ENCODE measurements around the gene PLCL1. TPM values are rescaled to one million over a fixed set of nuclear protein-coding genes. Genes with fewer than 3 reads are reported as not detected.

PLCL1 gene
- total RNA-seq, 1 experiment from 2014 or later: 0.12 TPM

DNA sequence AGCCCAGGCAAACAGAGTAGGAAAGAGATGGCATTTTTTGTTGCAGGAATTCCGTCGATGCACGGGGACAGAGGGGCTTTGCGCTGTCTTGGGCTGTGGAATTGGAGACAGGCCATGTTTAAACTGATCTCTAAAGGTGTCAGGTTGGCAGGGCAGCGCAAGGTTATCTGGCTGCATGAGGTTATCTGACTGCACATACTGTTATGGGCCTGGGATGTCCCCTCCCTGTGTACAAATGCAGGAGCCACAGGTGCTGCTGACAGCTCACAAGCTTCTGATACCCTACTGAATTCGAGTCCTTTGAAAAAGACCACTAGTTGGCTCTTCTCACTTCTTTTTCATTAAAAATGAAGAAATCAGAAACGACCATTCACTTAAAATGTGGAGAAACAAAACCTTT lies 255.4 kb downstream of the PLCL1 start:
- DNase-seq (ENCODE audit: low read depth): no peak

DNA sequence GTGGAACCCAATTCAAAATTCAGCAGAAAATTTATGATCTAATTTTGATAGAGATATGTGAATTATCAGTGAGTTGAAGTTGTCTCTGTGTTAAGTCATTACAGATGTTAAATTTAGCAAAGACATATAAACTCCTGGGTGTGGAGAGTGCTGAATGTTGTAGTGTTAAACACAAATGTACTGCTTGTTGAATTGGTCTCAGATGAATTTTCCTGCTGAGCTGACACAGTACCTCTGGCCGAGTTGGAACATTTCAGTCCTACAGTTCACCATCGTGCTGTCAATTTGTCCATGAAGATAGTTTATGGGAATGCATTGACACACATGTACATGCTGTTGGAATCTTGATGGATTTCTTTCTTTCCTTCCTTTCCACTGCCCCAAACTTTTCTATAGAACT lies 255.9 kb downstream of the PLCL1 start:
- no peak for DNase-seq (ENCODE audit: low read depth)

DNA sequence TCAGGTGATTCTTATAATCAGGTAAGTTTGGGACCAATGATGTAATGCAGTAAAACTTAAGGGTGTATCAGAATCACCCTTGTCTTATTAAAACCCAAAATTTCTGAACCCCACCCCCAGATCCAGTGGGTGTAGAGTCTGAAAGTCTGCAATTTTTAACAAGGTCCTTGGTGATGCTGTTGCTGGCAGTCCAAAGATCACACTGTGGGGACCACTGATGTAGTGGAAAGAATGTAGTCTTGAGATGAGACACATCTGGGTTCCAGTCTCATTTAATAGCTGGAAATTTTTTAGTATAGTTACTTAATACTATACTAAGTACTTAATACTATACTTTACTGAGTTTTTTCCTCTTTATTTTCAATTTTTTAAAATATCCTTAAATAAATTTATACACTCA lies 258.4 kb downstream of the PLCL1 start:
- no peak for DNase-seq (ENCODE audit: low read depth)

DNA sequence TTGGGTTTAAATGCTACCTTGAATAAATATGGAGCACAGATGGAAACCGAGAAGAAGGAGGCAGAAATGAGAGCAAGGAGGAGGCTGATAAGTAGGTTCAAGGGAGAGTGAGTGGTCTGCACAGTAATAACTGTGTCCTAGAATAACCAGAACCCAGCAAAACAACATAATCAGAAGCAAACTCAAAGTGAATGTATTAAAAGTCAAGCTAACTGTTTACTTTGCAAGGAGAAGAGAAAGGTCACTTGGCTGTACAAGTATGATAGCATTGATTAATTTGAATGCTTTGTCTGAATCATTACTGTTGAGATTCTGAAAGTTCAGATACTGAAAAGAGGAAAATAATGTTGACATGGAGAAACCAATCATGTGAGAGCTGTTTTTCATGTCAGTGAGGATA lies 258.8 kb downstream of the PLCL1 start:
- DNase-seq (ENCODE audit: low read depth): no peak

DNA sequence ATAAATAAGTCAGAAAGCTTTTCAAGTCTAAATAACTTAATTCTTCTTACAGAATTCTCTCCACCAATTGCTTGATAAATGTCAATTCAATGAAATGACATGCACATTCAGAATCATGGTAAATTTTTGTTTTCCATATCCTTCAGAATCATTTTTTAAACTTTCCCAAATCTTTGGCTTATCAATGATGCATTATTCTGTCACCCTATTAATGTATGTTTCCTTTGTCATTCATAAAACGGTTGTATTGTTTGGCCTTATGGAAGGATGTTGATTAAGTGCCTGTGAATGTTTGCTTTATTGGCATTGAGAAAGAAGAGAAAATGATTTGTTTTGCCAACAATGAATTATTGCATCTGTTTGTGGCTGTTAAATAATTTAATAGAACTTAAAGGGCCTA lies 260.9 kb downstream of the PLCL1 start:
- no peak for DNase-seq (ENCODE audit: low read depth)

DNA sequence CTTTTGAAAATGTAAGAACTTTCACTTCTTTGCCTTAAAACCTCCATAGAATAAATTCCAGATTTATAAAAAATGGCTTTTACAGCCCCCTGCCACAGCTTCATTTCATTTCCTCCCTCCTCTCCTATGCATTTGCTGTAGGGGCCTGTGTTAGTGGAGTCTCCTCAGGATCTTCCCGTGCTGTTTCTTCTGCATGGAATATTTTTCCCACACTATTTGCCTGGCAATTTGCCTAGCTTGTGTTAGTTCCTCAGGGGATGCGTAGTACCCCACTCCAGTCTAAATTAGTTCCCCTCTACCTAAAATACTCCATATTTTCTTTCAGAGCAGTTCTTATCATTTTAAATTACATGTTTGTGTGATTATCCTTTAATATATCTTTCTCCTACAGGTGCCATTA lies 262.2 kb downstream of the PLCL1 start:
- DNase-seq (ENCODE audit: low read depth): no peak

DNA sequence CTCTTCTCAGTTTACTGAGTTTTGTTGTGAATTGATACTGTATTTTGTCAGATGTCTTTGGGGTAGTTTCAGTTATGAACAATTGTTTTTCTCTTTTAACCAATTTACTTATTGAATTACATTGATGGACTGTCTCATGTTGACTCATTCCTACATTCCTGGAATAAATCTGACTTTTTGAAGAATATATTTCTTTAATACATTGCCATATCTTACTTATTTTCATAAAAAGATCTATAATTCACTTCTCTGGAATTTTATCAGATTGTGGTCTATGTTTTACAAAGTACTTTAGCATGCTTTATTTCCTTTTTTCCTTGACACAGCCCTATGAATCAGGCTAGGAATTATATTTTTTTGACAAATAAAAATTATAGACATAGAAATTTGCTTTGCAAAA lies 268.3 kb downstream of the PLCL1 start:
- no peak for DNase-seq (ENCODE audit: low read depth)

DNA sequence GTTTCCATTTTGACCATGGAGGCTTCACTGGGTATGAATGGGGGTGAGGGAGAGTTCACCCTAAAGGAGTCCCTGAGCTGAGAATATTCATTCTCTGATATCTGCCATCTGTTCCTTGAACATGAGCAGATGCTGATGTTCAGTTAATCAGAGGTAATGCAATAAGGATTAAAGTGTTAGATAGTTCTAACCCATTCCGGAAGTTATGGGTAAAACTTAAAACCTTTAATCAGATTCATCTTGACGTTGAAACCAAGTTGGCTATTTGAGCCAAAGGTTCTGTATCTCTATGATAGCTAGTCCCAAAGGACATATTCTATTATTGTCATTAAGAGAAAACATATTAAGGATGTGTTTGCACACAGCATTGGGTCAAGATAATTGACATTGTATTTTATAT lies 268.9 kb downstream of the PLCL1 start:
- no peak for DNase-seq (ENCODE audit: low read depth)

DNA sequence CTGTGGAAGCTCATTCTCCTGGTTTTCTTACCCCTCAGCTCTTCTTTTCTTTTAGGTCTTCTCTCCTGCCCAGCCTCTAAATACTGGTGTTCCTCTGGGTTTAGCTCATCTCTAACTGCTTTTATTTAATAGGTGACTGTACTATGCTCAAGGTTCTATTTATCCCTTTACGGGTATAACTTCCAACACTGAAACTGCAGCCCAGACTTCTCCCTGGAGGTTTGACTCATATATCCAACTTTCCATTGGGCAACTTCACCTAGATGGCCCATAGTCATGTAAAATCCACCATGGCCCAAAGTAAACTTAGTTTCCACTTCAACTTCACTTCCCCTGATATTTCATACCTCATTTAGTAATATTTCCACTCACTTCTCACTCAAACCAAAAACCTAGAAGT lies 273.1 kb downstream of the PLCL1 start:
- no peak for DNase-seq (ENCODE audit: low read depth)

DNA sequence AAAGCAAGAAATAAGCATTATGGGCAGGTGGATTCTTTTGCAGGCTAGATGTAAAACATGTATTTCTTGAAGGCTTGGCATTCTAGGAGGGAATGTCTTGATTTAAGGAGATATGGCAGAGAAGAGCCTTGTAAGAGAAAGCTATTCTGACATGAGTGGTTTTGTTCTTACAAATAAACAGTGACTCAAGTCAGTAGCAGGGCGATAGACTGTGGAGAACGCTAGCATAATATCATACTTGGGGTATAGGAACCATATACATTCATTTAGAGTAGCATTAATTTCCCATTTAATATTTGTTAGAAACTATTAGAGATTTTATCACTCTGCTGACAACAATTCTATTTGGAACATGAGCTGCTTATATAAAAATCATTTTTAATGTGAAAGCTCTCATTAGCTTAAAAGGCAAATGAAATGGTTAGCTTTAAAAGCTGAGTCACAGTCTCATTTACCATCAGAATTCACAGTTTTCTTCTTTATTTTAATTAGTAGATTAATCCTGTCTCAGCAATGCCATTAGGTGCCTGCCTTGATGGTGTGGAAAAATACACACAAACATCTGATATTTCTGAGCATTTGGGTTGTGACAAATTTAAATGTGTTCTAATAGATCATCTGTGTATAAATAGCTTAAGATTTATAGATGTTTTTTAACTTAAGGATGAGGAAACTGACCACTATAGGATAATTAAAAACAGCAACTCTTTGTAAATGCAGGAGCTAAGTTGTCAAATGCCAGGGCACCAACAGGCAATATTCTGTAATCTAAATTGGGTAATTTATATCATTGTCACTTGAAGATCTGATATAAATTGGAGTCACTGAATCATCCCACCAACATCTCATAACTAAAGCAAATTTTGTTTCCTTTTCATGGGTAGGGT lies 276.7 kb downstream of the PLCL1 start:
- no peak for DNase-seq (ENCODE audit: low read depth)

DNA sequence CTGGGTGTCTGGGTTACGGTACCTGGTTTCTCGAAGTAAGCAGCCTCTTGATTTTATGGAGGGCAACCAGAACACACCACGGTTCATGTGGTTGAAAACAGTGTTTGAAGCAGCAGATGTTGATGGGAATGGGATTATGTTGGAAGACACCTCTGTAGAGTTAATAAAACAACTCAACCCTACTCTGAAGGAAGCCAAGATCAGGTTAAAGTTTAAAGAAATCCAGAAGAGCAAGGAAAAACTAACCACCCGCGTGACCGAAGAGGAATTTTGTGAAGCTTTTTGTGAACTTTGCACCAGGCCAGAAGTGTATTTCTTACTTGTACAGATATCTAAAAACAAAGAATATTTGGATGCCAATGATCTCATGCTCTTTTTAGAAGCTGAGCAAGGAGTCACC lies 279.8 kb downstream of the PLCL1 start:
- DNase-seq (ENCODE audit: low read depth): no peak

DNA sequence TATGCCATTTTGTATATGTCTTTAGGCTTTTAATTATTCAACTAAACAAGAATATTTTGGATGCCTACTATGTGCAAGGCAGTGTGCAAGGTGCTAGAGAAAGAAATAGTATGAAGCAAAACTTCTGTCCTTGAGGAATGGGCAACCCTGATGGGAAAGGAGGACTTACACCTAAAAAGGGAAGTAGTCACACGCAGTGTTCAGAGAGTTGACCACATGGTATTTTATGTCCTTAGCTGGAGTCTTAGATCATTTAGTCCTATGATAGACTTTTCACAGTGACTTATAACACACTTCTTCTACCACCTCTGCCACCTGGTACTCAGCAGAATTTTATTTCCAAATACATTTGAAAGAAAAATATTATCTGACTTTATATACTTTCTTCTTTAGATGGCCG lies 291.6 kb downstream of the PLCL1 start:
- no peak for DNase-seq (ENCODE audit: low read depth)

DNA sequence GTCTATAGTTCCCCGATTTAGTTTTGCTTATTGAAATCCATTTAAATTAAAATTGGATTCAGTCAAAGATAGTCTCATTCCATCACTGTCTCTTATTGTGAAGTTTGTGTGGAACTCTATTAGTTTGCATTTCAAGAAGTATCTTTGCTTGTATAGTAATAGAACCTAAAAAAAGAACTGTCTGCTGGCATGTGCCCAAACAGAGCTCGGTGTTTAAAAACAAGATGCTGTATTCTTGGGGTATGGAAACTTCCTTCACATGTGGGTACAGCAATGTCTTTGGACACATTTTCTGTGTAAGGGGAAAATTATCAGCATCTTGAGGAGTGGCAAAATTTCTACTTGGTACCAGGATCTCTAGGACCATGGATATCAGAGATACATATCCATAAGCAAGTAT lies 292.6 kb downstream of the PLCL1 start:
- no peak for DNase-seq (ENCODE audit: low read depth)

DNA sequence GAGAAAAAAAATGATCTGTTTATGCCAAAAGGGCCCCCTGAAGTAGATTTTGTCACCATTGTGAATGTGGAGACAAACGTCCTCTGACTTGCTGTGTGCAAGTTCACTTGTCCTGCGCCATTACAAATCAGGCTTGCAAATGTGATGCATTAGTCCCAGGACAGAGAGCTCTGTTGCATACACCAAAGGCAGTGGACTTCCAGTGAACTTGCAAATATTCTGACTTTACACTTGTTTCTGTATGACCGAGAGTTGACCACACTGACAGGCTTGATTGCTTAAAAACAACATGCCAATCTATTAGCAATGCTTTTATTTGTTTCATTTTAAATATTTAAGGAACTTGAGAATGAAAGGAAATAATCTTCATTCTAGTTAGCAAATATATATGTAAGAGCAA lies 293.2 kb downstream of the PLCL1 start:
- no peak for DNase-seq (ENCODE audit: low read depth)

DNA sequence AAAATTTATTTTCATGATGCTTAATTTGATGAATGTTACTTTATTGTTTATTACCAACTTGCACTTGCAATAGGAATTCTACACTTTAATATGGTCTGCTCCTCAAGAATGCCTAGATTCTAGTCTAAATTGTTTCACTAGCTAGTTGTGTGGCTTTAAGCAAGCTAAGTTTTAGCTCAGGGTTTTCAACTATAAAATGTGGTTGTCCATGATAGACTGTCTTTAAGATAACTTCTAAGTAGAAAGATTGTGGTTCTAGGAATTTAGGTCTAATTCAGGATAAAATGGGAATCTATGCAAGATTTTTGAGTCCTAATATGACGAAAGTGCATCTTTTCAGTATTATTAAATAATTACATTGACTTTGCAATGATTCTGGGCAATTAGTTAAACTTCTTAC lies 294.0 kb downstream of the PLCL1 start:
- DNase-seq (ENCODE audit: low read depth): no peak

DNA sequence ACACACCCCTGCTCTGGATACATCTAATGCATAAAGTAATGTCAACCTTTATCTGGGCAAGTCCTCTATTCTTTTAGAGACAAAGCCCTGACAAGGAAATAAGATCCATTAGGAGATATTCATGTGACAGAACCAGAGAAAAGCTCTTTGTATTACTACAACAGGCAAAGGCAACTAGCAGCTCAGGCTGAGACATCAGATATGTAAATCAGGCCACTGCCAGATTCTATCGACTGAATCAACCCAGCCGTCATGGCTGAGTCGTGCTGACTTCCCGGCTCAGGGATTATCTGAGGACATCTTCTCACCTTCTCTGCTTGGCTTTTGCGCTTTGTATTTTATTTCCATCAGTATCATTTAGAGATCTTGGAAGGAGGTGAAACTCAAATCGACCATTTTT lies 294.5 kb downstream of the PLCL1 start:
- no peak for DNase-seq (ENCODE audit: low read depth)

DNA sequence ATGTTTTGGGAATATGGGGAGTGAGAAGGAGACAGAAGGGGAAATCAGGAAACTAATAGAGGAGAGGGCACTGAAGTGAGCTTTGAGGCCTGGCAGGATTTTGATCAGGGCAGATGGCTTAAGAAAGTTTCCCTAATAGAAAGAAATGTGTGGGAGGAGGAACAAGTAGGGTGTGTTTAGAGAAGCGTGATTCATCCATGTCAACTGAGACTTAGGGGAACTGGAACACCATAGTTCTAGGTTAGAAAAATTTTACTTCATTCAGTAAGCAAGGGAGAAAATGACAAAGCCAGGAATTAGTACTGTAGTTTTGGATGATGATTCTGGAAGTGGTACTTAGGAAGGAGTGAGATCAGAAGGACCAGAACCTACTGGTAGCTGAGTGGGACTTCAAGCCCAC lies 296.0 kb downstream of the PLCL1 start:
- no peak for DNase-seq (ENCODE audit: low read depth)

DNA sequence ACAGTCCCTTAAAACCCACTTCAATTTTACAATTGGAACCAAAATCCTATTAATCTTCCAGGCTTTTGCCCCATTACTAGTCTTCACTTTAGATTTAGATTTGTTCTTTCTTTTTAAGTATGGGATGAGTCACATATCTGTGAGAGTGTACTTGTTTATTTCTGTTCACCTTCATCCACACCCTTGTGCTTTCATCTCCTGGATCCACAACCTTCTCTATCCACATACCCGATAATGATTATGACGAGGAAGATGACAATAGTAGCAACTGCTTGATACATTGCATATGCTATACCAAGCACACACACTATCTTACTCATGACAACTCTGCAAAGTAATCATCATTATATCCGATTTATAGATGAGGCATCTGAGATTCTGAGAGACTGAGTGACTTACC lies 297.3 kb downstream of the PLCL1 start:
- DNase-seq (ENCODE audit: low read depth): no peak

DNA sequence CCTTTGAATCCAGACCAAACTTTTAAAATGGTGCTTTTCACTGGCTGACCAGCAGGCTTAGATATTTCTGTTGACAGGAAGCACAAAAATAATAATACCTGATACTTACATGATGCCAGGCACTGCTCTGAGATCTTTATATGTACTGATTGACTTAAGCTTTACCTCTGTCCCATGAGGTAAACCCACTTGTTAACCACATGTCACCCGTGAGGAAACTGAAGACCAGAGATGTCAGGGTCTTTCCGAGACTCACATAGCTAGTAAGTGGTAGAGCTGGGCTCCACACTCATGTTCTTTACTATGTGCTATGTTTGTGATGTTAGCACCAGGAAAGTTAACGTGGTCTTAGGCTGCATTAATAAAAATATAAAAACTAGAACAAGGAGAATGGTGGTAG lies 297.7 kb downstream of the PLCL1 start:
- DNase-seq (ENCODE audit: low read depth): no peak

DNA sequence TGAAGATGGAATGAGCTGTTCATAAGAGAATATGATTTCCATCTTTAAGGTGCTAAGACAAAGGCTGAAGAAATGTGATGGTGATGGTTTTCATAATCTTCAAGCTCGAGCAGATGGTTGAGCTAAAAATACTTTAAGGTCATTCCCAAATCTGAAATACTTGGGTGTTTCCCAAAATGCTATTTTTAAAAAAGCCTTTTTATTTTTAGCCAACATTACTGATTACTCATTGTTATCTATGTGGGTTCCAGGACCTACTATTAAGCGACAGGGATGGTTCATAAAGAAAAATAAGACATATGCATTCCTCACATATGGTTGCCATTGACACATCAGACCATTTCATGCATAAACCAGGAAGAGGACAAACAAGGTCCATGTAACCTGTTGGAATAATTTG lies 298.5 kb downstream of the PLCL1 start:
- no peak for DNase-seq (ENCODE audit: low read depth)

DNA sequence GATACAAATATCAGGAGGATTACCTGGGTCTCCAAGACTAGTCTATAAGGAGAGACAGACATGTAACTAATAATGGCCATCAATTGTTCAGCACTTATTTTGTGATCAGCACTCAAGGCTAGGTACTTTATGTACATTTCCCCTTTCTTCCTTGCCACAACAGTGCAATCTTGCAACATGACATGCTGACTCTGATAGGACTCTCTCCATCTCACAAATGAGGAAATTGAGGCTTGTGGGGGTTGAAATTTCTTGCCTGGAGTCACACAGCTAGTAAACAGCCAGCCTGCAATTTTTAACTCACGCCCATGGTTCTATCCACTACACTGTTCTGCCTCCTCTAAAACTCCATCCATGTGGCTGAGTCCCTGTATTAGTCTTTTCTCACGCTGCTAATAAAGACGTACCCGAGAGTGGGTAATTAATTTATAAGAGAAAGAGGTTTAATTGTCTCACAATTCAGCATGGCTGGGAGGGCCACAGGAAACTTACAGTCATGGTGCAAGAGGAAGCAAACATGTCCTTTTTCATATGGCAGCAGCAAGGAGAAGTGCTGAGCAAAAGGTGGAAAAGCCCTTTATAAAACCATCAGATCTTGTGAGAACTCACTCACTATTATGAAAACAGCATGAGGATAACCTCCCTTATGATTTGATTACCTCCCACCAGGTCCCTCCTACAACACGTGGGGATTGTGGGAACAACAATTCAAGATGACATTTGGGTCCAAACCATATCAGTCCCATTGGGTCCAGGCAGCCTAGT lies 302.4 kb downstream of the PLCL1 start:
- no peak for DNase-seq (ENCODE audit: low read depth)

DNA sequence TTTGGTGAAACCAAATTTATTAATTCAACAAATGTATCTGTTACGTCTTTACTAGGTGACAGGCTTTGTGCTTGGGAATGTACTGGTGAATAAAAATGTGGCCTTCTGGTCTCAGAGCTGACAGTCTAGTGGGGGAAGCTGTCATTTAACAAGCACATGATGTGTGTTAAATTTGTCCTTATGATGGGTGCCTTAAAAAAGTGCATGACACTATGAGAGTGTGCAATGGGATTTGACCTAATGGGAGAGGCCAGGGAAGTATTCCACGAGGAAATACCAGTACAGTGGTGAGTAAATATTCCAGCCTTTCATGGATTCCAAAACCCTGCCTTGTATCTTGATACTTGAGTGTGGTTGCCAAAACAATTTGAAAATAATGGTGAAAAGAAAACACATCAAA lies 308.9 kb downstream of the PLCL1 start:
- DNase-seq (ENCODE audit: low read depth): no peak

DNA sequence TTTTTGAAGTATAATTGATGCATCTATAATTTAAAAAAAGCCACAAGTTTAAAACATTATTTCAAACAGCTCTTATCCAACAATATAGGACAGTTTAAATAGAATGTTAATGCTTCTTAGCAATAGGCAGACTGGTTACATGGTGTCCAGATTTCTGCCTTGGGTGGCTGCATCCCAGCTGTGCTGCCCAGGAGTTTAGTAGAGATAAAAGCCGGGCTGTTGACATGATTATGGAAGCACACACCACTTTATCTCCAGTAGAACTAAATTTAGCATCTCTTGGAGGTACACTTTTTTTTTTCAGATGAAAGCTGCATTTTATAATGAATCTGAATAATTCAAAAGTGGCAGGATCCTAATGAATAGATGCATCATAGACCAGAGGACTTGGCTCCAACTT lies 309.7 kb downstream of the PLCL1 start:
- no peak for DNase-seq (ENCODE audit: low read depth)

All from RPMI7951 (cell line).